HG03439 (cell line): ENCODE results near the gene KATNB1.
"Not testable (repeated sequence)": the region's sequence is repeated elsewhere in the genome, so short reads cannot be mapped to it uniquely, and the experiment has no call there.

ENCODE experiments used
- ATAC-seq: cut with Tn5 transposase; IDR thresholded peaks from one replicate; pipeline ENCODE4 v1.9.1; 2021; ENCODE audit warnings: mild to moderate bottlenecking, moderate library complexity; ENCODE audit not compliant: unreplicated experiment

KATNB1 gene

GRCh38 chr16:57741660-57742191 is 6.2 kb downstream of the KATNB1 start:
- no peak for ATAC-seq

DNA sequence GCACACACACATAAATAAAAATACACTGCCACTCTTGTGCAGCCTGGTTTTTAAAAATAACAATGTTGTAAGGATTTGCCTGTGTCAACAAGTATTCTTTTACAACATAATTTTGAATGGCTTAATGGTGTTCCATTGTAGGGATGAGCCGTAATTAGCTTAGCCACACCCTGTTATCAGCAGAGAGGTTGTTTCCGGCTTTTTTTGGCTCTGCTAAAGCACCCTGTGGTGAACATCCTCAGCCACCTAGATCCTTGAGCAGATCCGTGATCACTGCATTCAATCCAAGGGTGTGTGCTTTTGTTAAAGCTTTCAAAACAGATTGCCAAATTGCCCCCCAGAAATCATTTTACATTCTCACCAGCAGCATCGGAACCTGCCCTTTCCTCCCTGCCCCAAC is 7.0 kb downstream of the KATNB1 start:
- no peak for ATAC-seq

DNA sequence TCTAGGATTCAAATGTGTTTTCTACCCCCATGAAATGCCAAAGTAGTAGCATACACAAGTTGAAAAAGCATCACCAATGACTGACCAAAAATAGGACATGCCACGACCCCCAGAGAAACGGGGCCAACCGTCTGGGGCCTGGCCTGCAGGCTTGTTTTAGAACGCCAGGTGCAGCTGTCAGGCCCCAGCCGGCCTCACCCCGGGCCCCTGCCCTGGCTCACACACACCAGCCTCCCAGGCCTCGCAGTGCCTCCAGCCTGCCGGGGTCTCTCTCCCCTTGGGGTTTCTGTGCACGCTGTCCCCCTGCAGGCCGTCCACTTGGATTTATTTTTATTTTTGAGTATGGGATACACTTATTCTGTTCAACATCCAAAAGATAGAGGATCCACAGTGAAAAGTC is 7.9 kb downstream of the KATNB1 start:
- ATAC-seq: no peak

- ATAC-seq: no peak
These were observed 8.5 kb downstream of the KATNB1 start for GRCh38 chr16:57743886-57744641.

DNA sequence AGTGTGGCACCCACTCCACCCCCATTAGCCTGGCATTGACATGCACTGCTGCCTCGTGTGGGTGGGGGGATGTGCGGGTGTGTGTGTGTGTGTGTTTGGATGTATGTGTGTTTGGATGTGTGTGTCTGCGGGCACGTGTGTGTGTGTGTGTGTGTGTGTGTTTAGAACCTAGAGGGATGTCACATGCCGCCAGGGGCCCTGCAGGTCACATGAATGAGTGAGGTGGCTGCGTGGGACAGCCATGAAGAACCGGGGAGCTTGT is 9.0 kb downstream of the KATNB1 start:
- ATAC-seq: no peak

DNA sequence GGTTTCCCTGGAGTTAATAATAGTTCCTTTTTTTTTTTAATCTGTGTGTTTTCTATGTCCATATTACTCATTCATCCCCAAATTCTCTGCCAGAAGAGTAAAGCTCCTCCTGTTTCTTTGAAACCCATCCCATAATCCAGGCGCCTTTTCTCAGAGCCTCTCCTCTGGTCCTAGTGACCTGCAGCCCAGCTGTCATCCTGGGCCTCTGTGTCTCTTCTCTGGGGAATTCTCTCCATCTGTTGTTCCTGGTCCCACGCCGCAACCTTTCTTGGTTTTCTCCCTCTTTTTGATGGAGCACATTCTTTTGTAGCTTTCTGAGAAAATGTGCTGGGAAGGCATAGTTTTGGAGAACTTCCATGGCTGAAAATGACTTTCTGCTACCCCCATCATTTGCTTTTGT is 10.2 kb downstream of the KATNB1 start:
- no peak for ATAC-seq

GRCh38 chr16:57746316-57746715 is 10.7 kb downstream of the KATNB1 start:
- not testable (repeated sequence) for ATAC-seq

DNA sequence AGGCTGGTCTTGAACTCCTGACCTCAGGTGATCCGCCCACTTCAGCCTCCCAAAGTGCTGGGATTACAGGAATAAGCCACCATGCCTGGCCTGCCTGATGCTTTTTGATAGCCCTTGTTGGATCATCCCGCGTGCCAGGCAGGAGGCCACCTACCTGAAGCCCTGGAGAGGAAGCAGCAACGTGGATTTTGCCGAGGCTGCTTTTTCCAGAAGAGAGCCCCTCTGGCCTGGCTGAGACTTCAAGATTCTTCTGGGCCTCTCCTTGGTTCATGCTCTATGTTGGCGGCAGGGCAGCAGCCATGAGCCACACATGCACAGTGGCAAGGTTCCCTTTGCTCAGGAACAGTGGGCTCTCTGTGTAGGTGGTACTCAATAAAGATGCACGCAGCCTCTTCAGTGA is 11.5 kb downstream of the KATNB1 start:
- ATAC-seq: no peak

DNA sequence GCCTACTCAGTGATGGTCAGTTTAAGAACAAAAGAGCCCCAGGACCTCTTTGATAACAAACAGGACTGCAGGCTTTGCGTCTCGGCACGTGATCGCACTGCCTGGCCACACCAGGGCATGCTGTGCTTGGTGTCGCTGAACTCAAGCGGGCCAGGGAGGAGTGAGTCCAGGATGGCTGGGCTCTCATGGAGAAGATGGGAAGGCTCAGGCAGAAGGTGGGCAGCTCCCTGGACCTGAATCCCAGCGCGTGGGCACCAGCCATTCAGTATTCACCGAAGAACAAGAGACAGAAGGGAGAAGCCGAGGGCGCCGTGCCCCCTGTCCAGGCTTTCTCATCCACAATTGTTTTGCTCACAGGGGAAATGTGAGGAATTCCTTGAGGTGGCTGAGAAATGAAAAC is 11.9 kb downstream of the KATNB1 start:
- ATAC-seq: no peak

GRCh38 chr16:57747996-57748395 is 12.4 kb downstream of the KATNB1 start:
- ATAC-seq: no peak

DNA sequence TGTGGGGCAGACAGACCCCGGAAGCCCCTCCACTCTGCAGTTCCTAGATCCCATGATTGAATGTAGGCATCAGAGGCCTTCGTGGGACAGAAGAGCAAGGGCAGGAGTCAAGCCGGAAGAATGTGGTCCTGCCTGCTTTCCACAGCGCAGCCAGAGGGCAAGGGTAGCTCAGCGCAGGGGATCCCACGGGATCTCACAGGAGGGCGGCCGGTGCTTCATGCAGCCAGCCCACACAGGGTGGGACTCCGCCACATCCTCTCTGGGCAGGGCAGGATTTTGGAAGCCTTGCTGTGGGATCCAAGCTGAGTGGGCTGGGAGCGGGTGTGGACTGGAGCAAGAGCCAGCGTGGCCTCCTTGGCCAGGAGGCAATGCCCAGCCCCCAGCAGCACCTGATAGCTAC is 13.0 kb downstream of the KATNB1 start:
- no peak for ATAC-seq

DNA sequence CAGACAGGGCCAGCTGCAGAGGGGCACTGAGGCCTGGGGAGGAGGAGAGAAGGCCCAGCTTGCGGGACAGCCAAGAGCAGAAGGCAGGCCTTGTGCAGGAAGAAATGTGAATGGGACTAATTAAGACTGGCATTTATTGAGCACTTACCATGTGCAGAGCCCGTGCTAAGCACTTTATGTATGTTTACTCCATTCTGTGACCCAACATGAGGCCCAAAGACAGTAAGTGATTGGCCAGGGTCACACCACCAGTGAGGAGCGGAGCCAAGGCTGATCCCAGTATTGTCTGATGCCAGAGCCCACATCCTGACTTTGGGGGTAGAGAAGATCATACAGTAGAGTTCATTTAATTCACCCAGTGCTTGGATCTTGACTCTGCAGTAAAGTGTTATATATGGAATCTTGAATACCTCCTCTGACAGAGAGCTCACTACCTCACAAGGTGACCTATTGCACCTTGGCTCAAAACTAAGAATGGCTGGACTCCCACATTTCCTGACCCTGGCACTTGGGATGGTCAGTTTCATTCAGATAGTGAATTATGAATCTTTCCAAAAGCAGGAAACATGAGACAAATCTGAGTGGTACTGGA is 13.6 kb downstream of the KATNB1 start:
- no peak for ATAC-seq

GRCh38 chr16:57749856-57750452 is 14.4 kb downstream of the KATNB1 start:
- no peak for ATAC-seq

DNA sequence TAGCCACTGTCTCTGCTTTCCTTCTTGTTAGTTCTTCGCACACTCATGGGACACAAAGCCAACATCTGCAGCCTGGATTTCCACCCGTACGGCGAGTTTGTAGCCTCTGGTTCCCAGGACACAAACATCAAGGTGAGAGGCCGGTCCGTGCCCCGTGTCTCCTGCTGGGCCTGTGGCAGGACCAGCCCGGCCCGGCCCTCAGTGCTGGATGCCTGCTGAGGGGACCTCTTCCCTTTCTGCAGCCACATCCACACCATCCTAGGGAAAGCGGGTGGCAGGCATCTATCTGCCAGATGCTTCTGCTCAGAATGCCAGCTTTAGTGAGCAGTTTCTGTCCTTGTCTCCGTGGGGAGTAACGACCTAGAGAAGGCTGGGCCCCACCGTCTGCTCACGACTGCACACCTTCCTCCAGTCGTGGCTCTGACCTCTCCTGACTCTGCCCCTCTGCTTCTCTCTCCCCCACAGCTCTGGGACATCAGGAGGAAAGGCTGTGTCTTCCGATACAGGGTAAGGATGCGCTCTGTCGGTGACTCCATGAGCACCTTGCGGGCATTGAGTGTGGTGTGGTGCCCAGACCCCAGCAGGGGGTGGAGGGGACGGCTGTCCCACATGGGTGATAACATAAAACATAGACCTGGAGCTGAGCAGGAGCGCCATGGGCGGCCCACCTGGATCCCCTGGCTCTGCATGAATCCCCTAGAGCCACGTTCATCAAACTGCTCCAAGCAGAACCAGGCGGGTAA is 15.4 kb downstream of the KATNB1 start:
- no peak for ATAC-seq

- ATAC-seq: no peak
These were observed 16.1 kb downstream of the KATNB1 start for GRCh38 chr16:57751539-57752202.

GRCh38 chr16:57752203-57752580 is 16.6 kb downstream of the KATNB1 start:
- ATAC-seq: no peak

GRCh38 chr16:57752581-57753447 is 17.2 kb downstream of the KATNB1 start:
- no peak for ATAC-seq

DNA sequence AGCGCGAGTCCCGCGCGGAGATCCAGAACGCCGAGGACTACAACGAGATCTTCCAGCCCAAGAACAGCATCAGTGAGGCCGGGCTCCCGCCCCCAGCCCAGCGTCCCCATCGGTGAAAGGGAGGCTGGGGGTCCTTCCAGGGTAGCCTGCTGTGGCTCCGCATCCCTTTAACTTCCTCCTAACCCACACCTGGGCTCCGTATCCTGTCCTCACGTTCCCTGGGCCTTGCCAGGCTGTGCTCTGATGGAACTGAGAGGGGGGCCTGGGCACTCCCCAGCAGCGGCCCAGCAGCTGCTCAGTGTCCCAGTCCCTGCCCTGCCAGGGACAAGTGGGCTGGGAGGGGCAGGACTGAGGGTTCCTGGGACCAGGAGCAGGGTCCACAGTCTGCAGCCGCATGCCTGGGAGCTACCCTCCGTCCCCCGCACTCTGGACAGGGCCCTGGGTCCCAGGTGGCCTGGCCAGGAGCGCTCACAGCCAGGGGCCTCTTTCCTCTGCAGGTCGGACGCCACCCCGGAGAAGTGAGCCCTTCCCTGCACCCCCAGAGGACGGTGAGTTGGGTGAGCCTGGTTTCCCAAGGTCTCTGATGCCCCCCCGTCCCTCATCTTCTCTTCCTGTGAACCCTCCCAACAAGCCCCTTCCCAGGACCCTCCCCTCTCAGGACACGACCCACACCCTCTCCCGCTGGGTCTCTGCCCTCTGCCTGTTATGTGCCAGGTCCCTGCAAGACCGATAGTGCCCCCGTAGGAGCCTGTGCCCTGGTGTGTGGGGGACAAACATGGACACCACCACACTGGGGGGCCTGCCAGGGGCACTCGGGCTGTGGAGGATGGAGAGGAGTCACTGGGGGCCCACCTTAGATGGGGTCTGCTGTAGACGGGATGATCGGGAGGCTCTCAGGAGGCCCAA is 18.1 kb downstream of the KATNB1 start:
- ATAC-seq: no peak

GRCh38 chr16:57754354-57755060 is 18.9 kb downstream of the KATNB1 start:
- no peak for ATAC-seq
